GM18519 (cell line): ENCODE data around the gene STAT2.
A peak's percentile ranks its signal among the peaks of the same experiment; 100 is the strongest.
"Not testable (repeated sequence)": the region's sequence is repeated elsewhere in the genome, so short reads cannot be mapped to it uniquely, and the experiment has no call there.

Source experiments
- ATAC-seq: cut with Tn5 transposase; IDR thresholded peaks from one replicate; pipeline ENCODE4 v1.9.1; 2021; ENCODE audit warnings: mild to moderate bottlenecking, moderate library complexity; ENCODE audit not compliant: unreplicated experiment, low FRiP score

STAT2 gene

GRCh38 chr12:56359851-56360767, at the start of gene STAT2:
Gene STAT2, minus strand, starts transcription at chr12:56360107. Its CDS starts 3,536 bp downstream, at chr12:56356571.
- peak; percentile 95 for ATAC-seq

GRCh38 chr12:56408799-56409417, 49.0 kb upstream of the STAT2 start:
- ATAC-seq, result no peak

GRCh38 chr12:56404227-56404626, 44.3 kb upstream of the STAT2 start:
- not testable (repeated sequence) for ATAC-seq

- ATAC-seq, result not testable (repeated sequence)
Measured at GRCh38 chr12:56401612-56402011, 41.7 kb upstream of the STAT2 start.

- ATAC-seq, result not testable (repeated sequence)
Measured at GRCh38 chr12:56401125-56401524, 41.2 kb upstream of the STAT2 start.

GRCh38 chr12:56399466-56399865, 39.6 kb upstream of the STAT2 start:
- ATAC-seq, result not testable (repeated sequence)

- ATAC-seq, result no peak
Measured at GRCh38 chr12:56398324-56398723, 38.4 kb upstream of the STAT2 start.

GRCh38 chr12:56392331-56392730, 32.4 kb upstream of the STAT2 start:
- no peak for ATAC-seq

GRCh38 chr12:56391721-56392120, 31.8 kb upstream of the STAT2 start:
- ATAC-seq, result no peak

- no peak for ATAC-seq
Measured at GRCh38 chr12:56389412-56389811, 29.5 kb upstream of the STAT2 start.

- ATAC-seq, result no peak
Measured at GRCh38 chr12:56387152-56387736, 27.3 kb upstream of the STAT2 start.

GRCh38 chr12:56385873-56386272, 26.0 kb upstream of the STAT2 start:
- no peak for ATAC-seq

GRCh38 chr12:56382611-56383010, 22.7 kb upstream of the STAT2 start:
- no peak for ATAC-seq

GRCh38 chr12:56377989-56378316, 18.0 kb upstream of the STAT2 start:
- ATAC-seq, result no peak

- ATAC-seq, result no peak
Measured at GRCh38 chr12:56377310-56377988, 17.5 kb upstream of the STAT2 start.

- ATAC-seq, result no peak
Measured at GRCh38 chr12:56375598-56376434, 15.9 kb upstream of the STAT2 start.

GRCh38 chr12:56374726-56375597, 15.1 kb upstream of the STAT2 start:
- ATAC-seq, result no peak

GRCh38 chr12:56373515-56373914, 13.6 kb upstream of the STAT2 start:
- ATAC-seq, result no peak

GRCh38 chr12:56366948-56367347, 7.0 kb upstream of the STAT2 start:
- ATAC-seq, result no peak
